NCI-H128 (cell line): ENCODE measurements around the gene P2RX3.

Experiments
- DNase-seq: peaks from one replicate; lab custom pipeline; 2025; ENCODE audit not compliant: unreplicated experiment; lab: John Stamatoyannopoulos, UW

Gene P2RX3

GRCh38 chr11:57417056-57417455 is 78.9 kb downstream of the P2RX3 start:
- DNase-seq = no peak

DNA sequence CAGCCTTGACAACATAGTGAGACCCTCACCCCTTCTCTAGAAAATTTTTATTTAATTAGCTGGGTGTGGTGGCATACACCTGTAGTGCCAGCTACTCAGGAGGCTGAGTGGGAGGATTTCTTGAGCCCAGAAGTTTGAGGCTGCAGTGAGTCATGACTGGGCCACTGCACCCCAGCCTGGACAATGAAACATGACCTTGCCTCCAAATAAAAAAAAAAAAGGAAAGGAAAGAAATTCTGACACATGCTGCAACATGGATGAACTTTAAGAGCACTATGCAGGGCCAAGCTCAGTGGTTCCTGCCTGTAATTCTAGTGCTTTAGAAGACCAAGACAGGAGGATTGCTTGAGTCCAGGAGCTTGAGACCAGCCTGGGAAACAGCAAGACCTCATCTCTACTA is 80.0 kb downstream of the P2RX3 start:
- DNase-seq = no peak

- no peak for DNase-seq
Measured at GRCh38 chr11:57419146-57419545, 81.0 kb downstream of the P2RX3 start.

- DNase-seq = no peak
Measured at GRCh38 chr11:57421066-57421465, 82.9 kb downstream of the P2RX3 start.

DNA sequence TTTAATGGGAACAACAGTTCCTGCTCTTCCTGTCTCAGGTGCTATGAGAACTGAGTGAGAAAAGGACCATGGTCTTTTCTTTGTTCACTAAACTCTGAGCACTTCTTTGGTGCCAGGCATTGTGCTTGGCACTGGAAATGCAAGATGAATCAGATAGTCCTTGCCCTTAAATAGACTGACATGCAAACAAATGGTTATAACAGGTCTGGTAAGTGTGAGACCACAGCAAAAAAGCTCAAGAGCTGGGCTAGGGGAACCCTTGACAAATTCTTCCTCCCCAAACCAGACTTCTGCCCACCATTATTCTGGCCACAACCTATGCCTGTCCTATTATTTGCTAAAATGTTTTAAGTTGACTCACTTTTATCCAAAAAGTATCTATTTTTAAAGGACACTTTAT is 83.7 kb downstream of the P2RX3 start:
- no peak for DNase-seq
